HepG2 (cell line): ENCODE measurements around the gene ZNF443. TPM values are rescaled to one million over a fixed set of nuclear protein-coding genes. Genes with fewer than 3 reads are reported as not detected.

Experiments
- CENPX ChIP-seq: sonication (generic); formaldehyde crosslinking; IDR thresholded peaks from 2 replicates; pipeline ENCODE4 v1.9.0; 2021; ENCODE audit warnings: mild to moderate bottlenecking, missing genetic modification reagents, moderate library complexity
- ETV5 ChIP-seq: IDR thresholded peaks from 2 replicates; pipeline ENCODE4 v1.6.1; 2018; ENCODE audit warnings: missing biosample characterization, missing genetic modification reagents, inconsistent platforms, borderline replicate concordance
- HMG20A ChIP-seq: IDR thresholded peaks from 2 replicates; pipeline ENCODE4 v1.6.1; 2016; ENCODE audit warnings: borderline replicate concordance
- KDM2A ChIP-seq: sonication (generic); formaldehyde crosslinking; IDR thresholded peaks from 2 replicates; pipeline ENCODE4 v1.4.0; 2020; ENCODE audit warnings: low read depth, missing genetic modification reagents, borderline replicate concordance
- NONO ChIP-seq, 2 experiments: fragments of 450-650 bp in 1 of 2; sonication (generic) in 1 of 2; formaldehyde crosslinking in 1 of 2; IDR thresholded peaks in 1 of 2; conservative IDR thresholded peaks in 1 of 2; 2 replicates each; pipeline versions ENCODE4 v1.6.1 to v1.8.0; 2017 to 2022; ENCODE audit warnings: mild to moderate bottlenecking in 1 of 2, missing genetic modification reagents in 1 of 2, moderate library complexity in 1 of 2
- PTBP1 ChIP-seq: fragments of 200-400 bp; formaldehyde crosslinking; IDR thresholded peaks from 2 replicates; pipeline ENCODE4 v1.6.1; 2018; ENCODE audit warnings: low read length, low read depth; ENCODE audit not compliant: poor library complexity, severe bottlenecking
- ZIK1 ChIP-seq: sonication (generic); formaldehyde crosslinking; IDR thresholded peaks from 2 replicates; pipeline ENCODE4 v1.5.0; 2020; ENCODE audit warnings: mild to moderate bottlenecking, low read depth, missing genetic modification reagents, borderline replicate concordance
- ZNF17 ChIP-seq: sonication (generic); formaldehyde crosslinking; IDR thresholded peaks from 2 replicates; pipeline ENCODE4 v1.5.0; 2020; ENCODE audit warnings: mild to moderate bottlenecking, missing genetic modification reagents
- ZNF337 ChIP-seq: sonication (generic); formaldehyde crosslinking; IDR thresholded peaks from 2 replicates; pipeline ENCODE4 v1.5.1; 2020; ENCODE audit warnings: missing genetic modification reagents, low read depth, mild to moderate bottlenecking, borderline replicate concordance
- ZNF33B ChIP-seq: sonication (generic); formaldehyde crosslinking; IDR thresholded peaks from 2 replicates; pipeline ENCODE4 v1.5.1; 2020; ENCODE audit warnings: mild to moderate bottlenecking, missing genetic modification reagents
- ZNF703 ChIP-seq: sonication (generic); formaldehyde crosslinking; IDR thresholded peaks from 2 replicates; pipeline ENCODE4 v1.5.1; 2020; ENCODE audit warnings: missing genetic modification reagents, mild to moderate bottlenecking, moderate library complexity, borderline replicate concordance
- polyA plus RNA-seq, 8 experiments: library from polyadenylated mRNA; depleted of rRNA in 3 of 8; stranded (reverse) in 7 of 8; unstranded in 1 of 8; fragments of >200 nt; fragmentation: Illumina TruSeq in 4 of 8; extraction: Trizol in 4 of 8; gene quantifications; 2 replicates each; pipeline versions ENCODE4 v1.2.1 to v1.2.3, GENCODE V29; 2011 to 2016; ENCODE audit warnings: low read depth in 4 of 8, missing spikeins in 1 of 8, mixed read lengths in 1 of 8; ENCODE audit not compliant: insufficient read depth in 1 of 8
- total RNA-seq, 5 experiments: library from RNA; depleted of rRNA; stranded (reverse); fragments of >200 nt; fragmentation: Illumina TruSeq; extraction: Trizol; gene quantifications; 2 replicates each; pipeline ENCODE4 v1.2.3, GENCODE V29; 2016; ENCODE audit warnings: low read depth in 1 of 5
- TF ChIP-seq, protein P1 (sequence below): sonication (generic); formaldehyde crosslinking; IDR thresholded peaks from 2 replicates; pipeline ENCODE4 v1.4.0; 2020; ENCODE audit warnings: missing genetic modification reagents, mild to moderate bottlenecking, borderline replicate concordance
- TF ChIP-seq, protein P2 (sequence below): sonication (generic); formaldehyde crosslinking; IDR thresholded peaks from 2 replicates; pipeline ENCODE4 v1.4.0; 2020; ENCODE audit warnings: mild to moderate bottlenecking, missing genetic modification reagents
- TF ChIP-seq, protein P3 (sequence below): sonication (generic); formaldehyde crosslinking; IDR thresholded peaks from 2 replicates; pipeline ENCODE4 v1.5.1; 2020; ENCODE audit warnings: missing genetic modification reagents, mild to moderate bottlenecking, borderline replicate concordance
- TF ChIP-seq, protein P4 (sequence below): sonication (generic); formaldehyde crosslinking; IDR thresholded peaks from 2 replicates; pipeline ENCODE4 v1.4.0; 2020; ENCODE audit warnings: missing genetic modification reagents

ZNF443 gene
- total and polyA plus RNA-seq, 2 of the 13 experiments (the other 11 are each of a cell fraction or from before 2014, with no cell fraction given) = 3.6 to 19.0 TPM

DNA sequence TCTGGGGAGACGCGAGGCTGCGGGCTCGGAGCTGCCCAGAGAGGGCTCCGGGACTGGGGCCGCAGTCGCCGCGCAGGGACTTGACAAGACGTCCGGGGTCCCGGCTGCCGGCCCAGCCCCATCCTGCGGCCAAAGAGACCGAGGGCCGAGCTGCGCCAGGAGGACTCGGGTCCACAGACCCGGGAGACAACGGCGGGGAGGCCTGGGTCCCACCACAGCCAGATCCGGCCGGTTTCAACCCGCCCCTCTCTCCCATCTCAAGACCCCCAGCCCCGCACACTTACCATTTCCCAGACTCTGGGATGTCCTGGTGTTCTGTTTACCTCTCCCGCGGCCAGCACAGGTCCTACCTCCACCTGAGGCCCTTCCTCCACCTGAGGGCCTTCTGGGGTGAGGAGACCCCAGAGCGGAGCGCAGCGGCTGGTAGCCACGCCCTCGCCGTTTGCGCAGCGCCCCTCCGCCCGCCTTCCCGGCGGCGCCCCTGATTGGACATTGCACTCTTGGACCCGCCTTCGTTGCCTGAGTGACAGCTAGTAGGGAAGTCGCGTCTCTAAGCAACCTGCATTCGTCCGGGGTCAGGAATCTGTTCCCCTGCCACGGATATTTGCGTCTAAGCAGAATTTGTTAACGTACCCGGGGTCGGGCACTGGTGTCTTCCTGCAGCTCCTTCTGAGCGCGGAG is 43.7 kb upstream of the ZNF443 start, which contains the start of gene ZNF709 (continued):
- TF ChIP-seq, protein P1, sequence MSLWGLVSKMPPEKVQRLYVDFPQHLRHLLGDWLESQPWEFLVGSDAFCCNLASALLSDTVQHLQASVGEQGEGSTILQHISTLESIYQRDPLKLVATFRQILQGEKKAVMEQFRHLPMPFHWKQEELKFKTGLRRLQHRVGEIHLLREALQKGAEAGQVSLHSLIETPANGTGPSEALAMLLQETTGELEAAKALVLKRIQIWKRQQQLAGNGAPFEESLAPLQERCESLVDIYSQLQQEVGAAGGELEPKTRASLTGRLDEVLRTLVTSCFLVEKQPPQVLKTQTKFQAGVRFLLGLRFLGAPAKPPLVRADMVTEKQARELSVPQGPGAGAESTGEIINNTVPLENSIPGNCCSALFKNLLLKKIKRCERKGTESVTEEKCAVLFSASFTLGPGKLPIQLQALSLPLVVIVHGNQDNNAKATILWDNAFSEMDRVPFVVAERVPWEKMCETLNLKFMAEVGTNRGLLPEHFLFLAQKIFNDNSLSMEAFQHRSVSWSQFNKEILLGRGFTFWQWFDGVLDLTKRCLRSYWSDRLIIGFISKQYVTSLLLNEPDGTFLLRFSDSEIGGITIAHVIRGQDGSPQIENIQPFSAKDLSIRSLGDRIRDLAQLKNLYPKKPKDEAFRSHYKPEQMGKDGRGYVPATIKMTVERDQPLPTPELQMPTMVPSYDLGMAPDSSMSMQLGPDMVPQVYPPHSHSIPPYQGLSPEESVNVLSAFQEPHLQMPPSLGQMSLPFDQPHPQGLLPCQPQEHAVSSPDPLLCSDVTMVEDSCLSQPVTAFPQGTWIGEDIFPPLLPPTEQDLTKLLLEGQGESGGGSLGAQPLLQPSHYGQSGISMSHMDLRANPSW (CRISPR knock-in tag) = no peak; the same call in 1 of the 2 replicates
- TF ChIP-seq, protein P2, sequence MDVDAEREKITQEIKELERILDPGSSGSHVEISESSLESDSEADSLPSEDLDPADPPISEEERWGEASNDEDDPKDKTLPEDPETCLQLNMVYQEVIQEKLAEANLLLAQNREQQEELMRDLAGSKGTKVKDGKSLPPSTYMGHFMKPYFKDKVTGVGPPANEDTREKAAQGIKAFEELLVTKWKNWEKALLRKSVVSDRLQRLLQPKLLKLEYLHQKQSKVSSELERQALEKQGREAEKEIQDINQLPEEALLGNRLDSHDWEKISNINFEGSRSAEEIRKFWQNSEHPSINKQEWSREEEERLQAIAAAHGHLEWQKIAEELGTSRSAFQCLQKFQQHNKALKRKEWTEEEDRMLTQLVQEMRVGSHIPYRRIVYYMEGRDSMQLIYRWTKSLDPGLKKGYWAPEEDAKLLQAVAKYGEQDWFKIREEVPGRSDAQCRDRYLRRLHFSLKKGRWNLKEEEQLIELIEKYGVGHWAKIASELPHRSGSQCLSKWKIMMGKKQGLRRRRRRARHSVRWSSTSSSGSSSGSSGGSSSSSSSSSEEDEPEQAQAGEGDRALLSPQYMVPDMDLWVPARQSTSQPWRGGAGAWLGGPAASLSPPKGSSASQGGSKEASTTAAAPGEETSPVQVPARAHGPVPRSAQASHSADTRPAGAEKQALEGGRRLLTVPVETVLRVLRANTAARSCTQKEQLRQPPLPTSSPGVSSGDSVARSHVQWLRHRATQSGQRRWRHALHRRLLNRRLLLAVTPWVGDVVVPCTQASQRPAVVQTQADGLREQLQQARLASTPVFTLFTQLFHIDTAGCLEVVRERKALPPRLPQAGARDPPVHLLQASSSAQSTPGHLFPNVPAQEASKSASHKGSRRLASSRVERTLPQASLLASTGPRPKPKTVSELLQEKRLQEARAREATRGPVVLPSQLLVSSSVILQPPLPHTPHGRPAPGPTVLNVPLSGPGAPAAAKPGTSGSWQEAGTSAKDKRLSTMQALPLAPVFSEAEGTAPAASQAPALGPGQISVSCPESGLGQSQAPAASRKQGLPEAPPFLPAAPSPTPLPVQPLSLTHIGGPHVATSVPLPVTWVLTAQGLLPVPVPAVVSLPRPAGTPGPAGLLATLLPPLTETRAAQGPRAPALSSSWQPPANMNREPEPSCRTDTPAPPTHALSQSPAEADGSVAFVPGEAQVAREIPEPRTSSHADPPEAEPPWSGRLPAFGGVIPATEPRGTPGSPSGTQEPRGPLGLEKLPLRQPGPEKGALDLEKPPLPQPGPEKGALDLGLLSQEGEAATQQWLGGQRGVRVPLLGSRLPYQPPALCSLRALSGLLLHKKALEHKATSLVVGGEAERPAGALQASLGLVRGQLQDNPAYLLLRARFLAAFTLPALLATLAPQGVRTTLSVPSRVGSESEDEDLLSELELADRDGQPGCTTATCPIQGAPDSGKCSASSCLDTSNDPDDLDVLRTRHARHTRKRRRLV = no peak
- no peak for TF ChIP-seq NONO (IDR thresholded peaks at IDR 0.05)
- TF ChIP-seq NONO (CRISPR knock-in tag; conservative IDR thresholded peaks at IDR 0.05) = peak; percentile 80; the same call in 1 of the 2 replicates
- TF ChIP-seq ETV5 = no peak
- TF ChIP-seq ZNF337 (CRISPR knock-in tag) = no peak
- TF ChIP-seq KDM2A (CRISPR knock-in tag) = peak; percentile 77; the same call in 1 of the 2 replicates
- TF ChIP-seq, protein P3, sequence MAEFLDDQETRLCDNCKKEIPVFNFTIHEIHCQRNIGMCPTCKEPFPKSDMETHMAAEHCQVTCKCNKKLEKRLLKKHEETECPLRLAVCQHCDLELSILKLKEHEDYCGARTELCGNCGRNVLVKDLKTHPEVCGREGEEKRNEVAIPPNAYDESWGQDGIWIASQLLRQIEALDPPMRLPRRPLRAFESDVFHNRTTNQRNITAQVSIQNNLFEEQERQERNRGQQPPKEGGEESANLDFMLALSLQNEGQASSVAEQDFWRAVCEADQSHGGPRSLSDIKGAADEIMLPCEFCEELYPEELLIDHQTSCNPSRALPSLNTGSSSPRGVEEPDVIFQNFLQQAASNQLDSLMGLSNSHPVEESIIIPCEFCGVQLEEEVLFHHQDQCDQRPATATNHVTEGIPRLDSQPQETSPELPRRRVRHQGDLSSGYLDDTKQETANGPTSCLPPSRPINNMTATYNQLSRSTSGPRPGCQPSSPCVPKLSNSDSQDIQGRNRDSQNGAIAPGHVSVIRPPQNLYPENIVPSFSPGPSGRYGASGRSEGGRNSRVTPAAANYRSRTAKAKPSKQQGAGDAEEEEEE = no peak
- TF ChIP-seq ZNF17 (CRISPR knock-in tag) = no peak
- TF ChIP-seq CENPX = no peak
- TF ChIP-seq ZNF33B (CRISPR knock-in tag) = no peak
- TF ChIP-seq, protein P4, sequence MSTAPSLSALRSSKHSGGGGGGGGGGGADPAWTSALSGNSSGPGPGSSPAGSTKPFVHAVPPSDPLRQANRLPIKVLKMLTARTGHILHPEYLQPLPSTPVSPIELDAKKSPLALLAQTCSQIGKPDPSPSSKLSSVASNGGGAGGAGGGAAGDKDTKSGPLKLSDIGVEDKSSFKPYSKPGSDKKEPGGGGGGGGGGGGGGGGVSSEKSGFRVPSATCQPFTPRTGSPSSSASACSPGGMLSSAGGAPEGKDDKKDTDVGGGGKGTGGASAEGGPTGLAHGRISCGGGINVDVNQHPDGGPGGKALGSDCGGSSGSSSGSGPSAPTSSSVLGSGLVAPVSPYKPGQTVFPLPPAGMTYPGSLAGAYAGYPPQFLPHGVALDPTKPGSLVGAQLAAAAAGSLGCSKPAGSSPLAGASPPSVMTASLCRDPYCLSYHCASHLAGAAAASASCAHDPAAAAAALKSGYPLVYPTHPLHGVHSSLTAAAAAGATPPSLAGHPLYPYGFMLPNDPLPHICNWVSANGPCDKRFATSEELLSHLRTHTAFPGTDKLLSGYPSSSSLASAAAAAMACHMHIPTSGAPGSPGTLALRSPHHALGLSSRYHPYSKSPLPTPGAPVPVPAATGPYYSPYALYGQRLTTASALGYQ (CRISPR knock-in tag) = no peak
- TF ChIP-seq ZIK1 (CRISPR knock-in tag) = no peak; the same call in 1 of the 2 replicates
- no peak for TF ChIP-seq HMG20A (CRISPR knock-in tag)
- TF ChIP-seq PTBP1 = no peak
- no peak for TF ChIP-seq ZNF703 (CRISPR knock-in tag)
